ENCODE data around the gene NQO1.

The NQO1 gene

DNA sequence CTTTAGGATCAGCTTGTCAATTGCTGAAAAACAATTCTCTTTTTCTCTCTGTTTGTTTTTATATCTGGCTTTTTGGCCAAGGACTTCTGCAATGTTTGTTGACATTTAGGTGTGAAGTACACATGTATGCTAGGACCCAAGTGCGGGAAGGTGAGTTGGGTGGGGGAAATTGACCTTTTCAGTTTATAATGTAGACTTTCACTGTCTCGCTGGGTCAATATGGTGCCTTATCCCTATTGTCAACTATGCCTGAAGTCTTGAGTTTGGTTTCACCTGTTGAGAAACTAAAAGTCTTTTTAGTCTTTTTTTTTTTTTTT lies 45.2 kb upstream of the NQO1 start:
- no peaks in the 10 kb centered on the region for H4K20me1 ChIP-seq (ENCODE audit: insufficient read depth, low read length)
- TF ChIP-seq EZH2 (IDR thresholded peaks at IDR 0.05; ENCODE audit: borderline replicate concordance, low read length), result no peak
- TF ChIP-seq, protein P1, sequence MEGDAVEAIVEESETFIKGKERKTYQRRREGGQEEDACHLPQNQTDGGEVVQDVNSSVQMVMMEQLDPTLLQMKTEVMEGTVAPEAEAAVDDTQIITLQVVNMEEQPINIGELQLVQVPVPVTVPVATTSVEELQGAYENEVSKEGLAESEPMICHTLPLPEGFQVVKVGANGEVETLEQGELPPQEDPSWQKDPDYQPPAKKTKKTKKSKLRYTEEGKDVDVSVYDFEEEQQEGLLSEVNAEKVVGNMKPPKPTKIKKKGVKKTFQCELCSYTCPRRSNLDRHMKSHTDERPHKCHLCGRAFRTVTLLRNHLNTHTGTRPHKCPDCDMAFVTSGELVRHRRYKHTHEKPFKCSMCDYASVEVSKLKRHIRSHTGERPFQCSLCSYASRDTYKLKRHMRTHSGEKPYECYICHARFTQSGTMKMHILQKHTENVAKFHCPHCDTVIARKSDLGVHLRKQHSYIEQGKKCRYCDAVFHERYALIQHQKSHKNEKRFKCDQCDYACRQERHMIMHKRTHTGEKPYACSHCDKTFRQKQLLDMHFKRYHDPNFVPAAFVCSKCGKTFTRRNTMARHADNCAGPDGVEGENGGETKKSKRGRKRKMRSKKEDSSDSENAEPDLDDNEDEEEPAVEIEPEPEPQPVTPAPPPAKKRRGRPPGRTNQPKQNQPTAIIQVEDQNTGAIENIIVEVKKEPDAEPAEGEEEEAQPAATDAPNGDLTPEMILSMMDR (IDR thresholded peaks at IDR 0.05; ENCODE audit: low read length), result no peak
- peaks cover 21% of the 10 kb centered on the region for H3K79me2 ChIP-seq (ENCODE audit: insufficient read depth, low read length)

GRCh38 chr16:69769404-69769803 lies 43.0 kb upstream of the NQO1 start:
- no peaks in the 10 kb centered on the region for H3K9me2 ChIP-seq (ENCODE audit: low read depth, low read length)
- no peaks in the 10 kb centered on the region for H3K9me3 ChIP-seq (ENCODE audit: low read length)
- 0 out of 2 replicates have a peak, but pooled peaks cover 4% of the 10 kb centered on the region for H3K36me3 ChIP-seq (ENCODE audit: insufficient read depth, low read length)
- H3K27ac ChIP-seq (ENCODE audit: low read depth, low read length, poor library complexity, severe bottlenecking), result no peak overlapping the region
- H3K27me3 ChIP-seq (ENCODE audit: insufficient read depth, low read length), result no peaks in the 10 kb centered on the region
- no peak overlapping the region for H3K4me3 ChIP-seq (ENCODE audit: low read depth, low read length, poor library complexity, severe bottlenecking)
- H3F3A ChIP-seq (ENCODE audit: insufficient read depth, low read length), result no peaks in the 10 kb centered on the region
- peaks cover 19% of the 10 kb centered on the region for H3K79me2 ChIP-seq (ENCODE audit: insufficient read depth, low read length)
- no peak overlapping the region for H3K9ac ChIP-seq (ENCODE audit: low read length)
- no peaks in the 10 kb centered on the region for H4K20me1 ChIP-seq (ENCODE audit: insufficient read depth, low read length)
- no peak overlapping the region for H3K4me2 ChIP-seq (ENCODE audit: low read length)
- TF ChIP-seq, protein P1 (IDR thresholded peaks at IDR 0.05; ENCODE audit: low read length), result no peak
- no peak for TF ChIP-seq EZH2 (IDR thresholded peaks at IDR 0.05; ENCODE audit: borderline replicate concordance, low read length)
- H3K4me1 ChIP-seq (ENCODE audit: insufficient read depth, low read length, severe bottlenecking), result peaks cover 16% of the 10 kb centered on the region
- H2AFZ ChIP-seq (ENCODE audit: low read length), result no peak overlapping the region

More for the DNA sequence above, 45.2 kb upstream of the NQO1 start:
- Histone ChIP-seq H3K27me3 (ENCODE audit: insufficient read depth, low read length) (no peaks in the 10 kb centered on the region), H3K9me3 (ENCODE audit: low read length) (peaks cover 8% of the 10 kb centered on the region), H3K4me2 (ENCODE audit: low read length) (no peak overlapping the region), H3F3A (ENCODE audit: insufficient read depth, low read length) (no peaks in the 10 kb centered on the region), H3K4me1 (ENCODE audit: insufficient read depth, low read length, severe bottlenecking) (peaks cover 16% of the 10 kb centered on the region), H3K36me3 (ENCODE audit: insufficient read depth, low read length) (peaks cover 20% of the 10 kb centered on the region), H3K27ac (ENCODE audit: low read depth, low read length, poor library complexity, severe bottlenecking) (no peak overlapping the region), H3K4me3 (ENCODE audit: low read depth, low read length, poor library complexity, severe bottlenecking) (no peak overlapping the region), H2AFZ (ENCODE audit: low read length) (no peak overlapping the region), H3K9ac (ENCODE audit: low read length) (no peak overlapping the region), H3K9me2 (ENCODE audit: low read depth, low read length) (no peaks in the 10 kb centered on the region)

DNA sequence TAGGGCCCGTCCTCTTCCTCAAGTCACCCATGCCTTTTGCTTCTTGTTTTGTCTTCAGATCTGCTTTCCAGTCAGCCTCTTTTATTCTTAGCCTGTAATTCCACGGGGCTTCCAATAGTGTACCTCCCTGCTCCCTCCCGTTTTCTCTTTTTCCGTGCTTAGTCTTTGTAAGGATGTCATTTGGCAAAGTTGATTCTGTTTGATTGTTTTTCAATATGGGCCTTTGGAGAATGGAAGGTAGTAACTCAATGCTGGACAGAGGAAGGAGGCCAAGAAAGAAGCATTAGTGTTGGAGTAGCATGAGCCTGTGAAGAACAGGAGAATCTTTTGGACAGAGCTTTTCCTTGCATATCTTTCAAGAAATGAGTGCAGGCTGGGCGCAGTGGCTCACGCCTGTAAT lies 42.3 kb upstream of the NQO1 start:
- no peak overlapping the region for H2AFZ ChIP-seq (ENCODE audit: low read length)
- H3F3A ChIP-seq (ENCODE audit: insufficient read depth, low read length), result no peaks in the 10 kb centered on the region
- TF ChIP-seq, protein P1 (IDR thresholded peaks at IDR 0.05; ENCODE audit: low read length), result no peak
- no peak for TF ChIP-seq EZH2 (IDR thresholded peaks at IDR 0.05; ENCODE audit: borderline replicate concordance, low read length)
- no peaks in the 10 kb centered on the region for H3K36me3 ChIP-seq (ENCODE audit: insufficient read depth, low read length)
- H3K9ac ChIP-seq (ENCODE audit: low read length), result no peak overlapping the region
- no peak overlapping the region for H3K27ac ChIP-seq (ENCODE audit: low read depth, low read length, poor library complexity, severe bottlenecking)
- peaks cover 20% of the 10 kb centered on the region for H3K79me2 ChIP-seq (ENCODE audit: insufficient read depth, low read length)
- no peaks in the 10 kb centered on the region for H3K9me3 ChIP-seq (ENCODE audit: low read length)
- no peaks in the 10 kb centered on the region for H4K20me1 ChIP-seq (ENCODE audit: insufficient read depth, low read length)
- H3K9me2 ChIP-seq (ENCODE audit: low read depth, low read length), result no peaks in the 10 kb centered on the region
- peaks cover 18% of the 10 kb centered on the region for H3K4me1 ChIP-seq (ENCODE audit: insufficient read depth, low read length, severe bottlenecking)
- no peak overlapping the region for H3K4me3 ChIP-seq (ENCODE audit: low read depth, low read length, poor library complexity, severe bottlenecking)
- no peaks in the 10 kb centered on the region for H3K27me3 ChIP-seq (ENCODE audit: insufficient read depth, low read length)
- H3K4me2 ChIP-seq (ENCODE audit: low read length), result no peak overlapping the region
